GM12872 (cell line): ENCODE data around the gene PEAK3.

ENCODE experiments used
- TF ChIP-seq, protein P1 (sequence below): IDR thresholded peaks from 3 replicates; pipeline ENCODE4 v1.5.1; 2011; ENCODE audit warnings: low read depth, mild to moderate bottlenecking, low read length, moderate library complexity; ENCODE audit not compliant: insufficient read depth

The PEAK3 gene

DNA sequence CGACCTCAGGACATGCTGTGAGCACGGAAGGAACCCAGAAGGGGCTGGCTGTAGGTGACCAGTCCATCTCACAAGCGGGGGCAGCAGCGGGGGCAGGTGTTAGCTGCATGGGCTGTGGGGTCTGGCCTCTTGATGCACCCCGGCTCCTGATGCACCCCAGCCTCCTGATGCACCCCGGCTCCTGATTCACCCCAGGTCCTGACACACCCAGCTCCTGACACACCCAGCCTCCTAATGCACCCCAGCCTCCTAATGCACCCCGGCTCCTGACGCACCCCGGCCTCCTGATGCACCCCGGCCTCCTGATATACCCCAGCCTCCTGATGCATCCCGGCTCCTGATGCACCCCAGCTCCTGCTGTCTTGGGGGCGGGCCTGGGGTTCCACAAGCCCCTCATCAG is 39.0 kb upstream of the PEAK3 start:
- TF ChIP-seq, protein P1, sequence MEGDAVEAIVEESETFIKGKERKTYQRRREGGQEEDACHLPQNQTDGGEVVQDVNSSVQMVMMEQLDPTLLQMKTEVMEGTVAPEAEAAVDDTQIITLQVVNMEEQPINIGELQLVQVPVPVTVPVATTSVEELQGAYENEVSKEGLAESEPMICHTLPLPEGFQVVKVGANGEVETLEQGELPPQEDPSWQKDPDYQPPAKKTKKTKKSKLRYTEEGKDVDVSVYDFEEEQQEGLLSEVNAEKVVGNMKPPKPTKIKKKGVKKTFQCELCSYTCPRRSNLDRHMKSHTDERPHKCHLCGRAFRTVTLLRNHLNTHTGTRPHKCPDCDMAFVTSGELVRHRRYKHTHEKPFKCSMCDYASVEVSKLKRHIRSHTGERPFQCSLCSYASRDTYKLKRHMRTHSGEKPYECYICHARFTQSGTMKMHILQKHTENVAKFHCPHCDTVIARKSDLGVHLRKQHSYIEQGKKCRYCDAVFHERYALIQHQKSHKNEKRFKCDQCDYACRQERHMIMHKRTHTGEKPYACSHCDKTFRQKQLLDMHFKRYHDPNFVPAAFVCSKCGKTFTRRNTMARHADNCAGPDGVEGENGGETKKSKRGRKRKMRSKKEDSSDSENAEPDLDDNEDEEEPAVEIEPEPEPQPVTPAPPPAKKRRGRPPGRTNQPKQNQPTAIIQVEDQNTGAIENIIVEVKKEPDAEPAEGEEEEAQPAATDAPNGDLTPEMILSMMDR = no peak

- TF ChIP-seq, protein P1 = no peak
These were observed 38.1 kb upstream of the PEAK3 start for GRCh38 chr19:2320049-2320448.

GRCh38 chr19:2319551-2319950 is 37.6 kb upstream of the PEAK3 start:
- TF ChIP-seq, protein P1 = no peak

GRCh38 chr19:2318923-2319322 is 36.9 kb upstream of the PEAK3 start:
- TF ChIP-seq, protein P1 = no peak

DNA sequence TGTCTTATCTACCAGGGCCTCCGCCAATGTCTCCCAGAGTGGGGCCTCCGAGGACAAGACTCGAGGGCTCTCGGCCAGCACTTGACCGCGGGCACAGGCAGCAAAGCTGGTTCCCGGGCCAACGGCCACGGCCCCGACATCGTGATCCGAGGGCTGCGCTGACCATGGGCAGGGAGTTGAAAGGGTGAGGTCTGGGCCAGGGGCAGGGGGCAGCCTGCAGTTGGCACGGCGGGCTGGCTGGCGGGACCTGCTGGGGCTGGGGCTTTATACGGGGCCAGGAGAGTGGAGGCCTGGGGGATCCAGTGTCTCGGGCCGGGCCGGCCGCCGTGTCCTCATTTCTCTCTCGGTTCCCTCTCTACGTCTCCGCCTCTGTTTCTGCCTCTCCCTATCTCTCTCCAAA is 35.8 kb upstream of the PEAK3 start:
- TF ChIP-seq, protein P1 = no peak

DNA sequence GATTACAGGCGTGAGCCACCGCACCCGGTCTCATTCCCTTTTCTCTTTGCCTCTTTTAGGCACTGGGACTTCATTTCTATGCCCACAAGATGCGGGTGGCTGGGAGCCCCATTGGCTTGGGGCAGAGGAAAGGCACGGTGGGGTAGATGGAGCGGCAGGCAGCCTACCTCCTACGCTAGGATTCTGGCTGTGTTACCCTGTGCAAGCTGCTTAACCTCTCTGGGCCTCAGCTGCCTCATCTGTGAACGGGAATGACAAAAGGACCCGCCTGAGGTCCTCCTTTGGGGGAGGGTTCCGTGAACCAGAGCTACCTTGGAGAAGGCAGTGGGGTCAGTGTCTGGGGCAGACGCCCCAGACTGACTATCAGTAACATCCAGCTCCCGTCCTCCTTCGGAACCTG is 35.3 kb upstream of the PEAK3 start:
- TF ChIP-seq, protein P1 = no peak

DNA sequence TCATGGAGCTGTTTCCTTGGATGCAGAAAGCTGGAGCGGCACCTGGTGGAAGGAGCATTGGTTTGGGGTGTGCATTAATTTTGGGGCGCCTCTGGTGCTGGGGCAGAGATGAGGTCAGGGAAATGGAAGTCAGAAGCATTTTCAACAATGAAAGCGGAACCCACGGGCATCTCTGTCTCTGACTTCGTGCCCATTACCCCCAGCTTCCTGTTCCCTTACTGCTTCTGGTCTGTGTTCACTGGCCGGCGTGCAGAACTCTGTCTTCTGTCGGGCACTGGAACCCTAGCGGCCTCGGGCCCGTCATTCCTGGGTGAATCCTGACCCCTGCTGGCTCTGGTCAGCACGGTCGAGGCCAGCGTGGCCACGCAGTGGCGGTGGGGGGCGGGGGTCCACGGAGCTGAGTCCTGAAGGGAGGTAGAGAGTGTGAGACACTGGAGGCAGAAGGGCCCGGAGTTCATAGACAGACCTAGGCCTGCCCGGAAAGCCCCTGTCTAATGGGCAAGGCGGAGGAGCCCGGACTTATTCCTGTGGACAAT is 33.9 kb upstream of the PEAK3 start:
- TF ChIP-seq, protein P1 = peak; percentile 41; the same call in 2 of the 3 replicates
